SK-N-SH treated with all-trans-retinoic acid at 6 μM for 48 hours (cell line): ENCODE data around the gene GFRA1.

Experiments used
- ATAC-seq: fragments of 200-7000 bp; cut with Tn5 transposase; 3 replicates; pipeline ENCODE4 v1.9.1; 2020; ENCODE audit warnings: mild to moderate bottlenecking, moderate library complexity
- ARNTL ChIP-seq: fragments of 450-650 bp; formaldehyde crosslinking; IDR thresholded peaks from 2 replicates; pipeline ENCODE4 v1.5.0; 2020; ENCODE audit warnings: low read depth, mild to moderate bottlenecking, moderate library complexity, borderline replicate concordance
- BACH2 ChIP-seq: fragments of 250-450 bp; sonication (Bioruptor Pico); IDR thresholded peaks from 2 replicates; pipeline ENCODE4 v1.9.0; 2021; ENCODE audit warnings: mild to moderate bottlenecking, borderline replicate concordance
- CSDC2 ChIP-seq: fragments of 250-450 bp; sonication (Bioruptor Pico); IDR thresholded peaks from 2 replicates; pipeline ENCODE4 v1.5.0; 2020; ENCODE audit warnings: mild to moderate bottlenecking, moderate library complexity
- ESRRG ChIP-seq: fragments of 250-450 bp; sonication (Bioruptor Pico); IDR thresholded peaks from 2 replicates; pipeline ENCODE4 v1.6.1; 2021; ENCODE audit warnings: mild to moderate bottlenecking
- GLIS3 ChIP-seq: fragments of 250-450 bp; sonication (Bioruptor Pico); IDR thresholded peaks from 2 replicates; pipeline ENCODE4 v1.5.0; 2020; ENCODE audit warnings: mild to moderate bottlenecking, moderate library complexity
- ISL1 ChIP-seq: fragments of 250-450 bp; sonication (Bioruptor Pico); IDR thresholded peaks from 2 replicates; pipeline ENCODE4 v2.1.2; 2022; ENCODE audit warnings: mild to moderate bottlenecking, moderate library complexity
- OSR1 ChIP-seq: fragments of 250-450 bp; sonication (Bioruptor Pico); IDR thresholded peaks from 2 replicates; pipeline ENCODE4 v1.8.0; 2022; ENCODE audit warnings: moderate library complexity, mild to moderate bottlenecking, inconsistent platforms
- PPARA ChIP-seq: fragments of 250-450 bp; sonication (Bioruptor Pico); IDR thresholded peaks from 2 replicates; pipeline ENCODE4 v1.5.0; 2020; ENCODE audit warnings: mild to moderate bottlenecking, borderline replicate concordance
- RARB ChIP-seq: fragments of 250-450 bp; sonication (Bioruptor Pico); IDR thresholded peaks from 2 replicates; pipeline ENCODE4 v1.8.0; 2021; ENCODE audit warnings: mild to moderate bottlenecking, moderate library complexity
- SNAI2 ChIP-seq: fragments of 250-450 bp; sonication (Bioruptor Pico); IDR thresholded peaks from 2 replicates; pipeline ENCODE4 v1.5.0; 2020; ENCODE audit warnings: mild to moderate bottlenecking, moderate library complexity
- TCF4 ChIP-seq: fragments of 250-450 bp; sonication (Bioruptor Pico); IDR thresholded peaks from 2 replicates; pipeline ENCODE4 v1.8.0; 2021; ENCODE audit warnings: mild to moderate bottlenecking, moderate library complexity, borderline replicate concordance
- TOX ChIP-seq: fragments of 250-450 bp; sonication (Bioruptor Pico); IDR thresholded peaks from 2 replicates; pipeline ENCODE4 v1.8.0; 2021; ENCODE audit warnings: mild to moderate bottlenecking, moderate library complexity, borderline replicate concordance
- ZFP3 ChIP-seq: fragments of 250-450 bp; sonication (Bioruptor Pico); IDR thresholded peaks from 2 replicates; pipeline ENCODE4 v1.5.0; 2020; ENCODE audit warnings: mild to moderate bottlenecking, moderate library complexity
- ZFP30 ChIP-seq: fragments of 450-650 bp; formaldehyde crosslinking; IDR thresholded peaks from 2 replicates; pipeline ENCODE4 v1.5.0; 2022; ENCODE audit warnings: mild to moderate bottlenecking, moderate library complexity
- ZNF565 ChIP-seq: fragments of 450-650 bp; formaldehyde crosslinking; conservative IDR thresholded peaks from 2 replicates; pipeline ENCODE4 v1.5.0; 2020; ENCODE audit warnings: low read depth, mild to moderate bottlenecking, moderate library complexity
- ZNF70 ChIP-seq: fragments of 450-650 bp; formaldehyde crosslinking; IDR thresholded peaks from 2 replicates; pipeline ENCODE4 v1.5.0; 2020; ENCODE audit warnings: mild to moderate bottlenecking, moderate library complexity
- ZNF8 ChIP-seq: fragments of 450-650 bp; formaldehyde crosslinking; IDR thresholded peaks from 2 replicates; pipeline ENCODE4 v1.5.0; 2020; ENCODE audit warnings: mild to moderate bottlenecking, moderate library complexity
- TF ChIP-seq, protein P1 (sequence below): fragments of 250-450 bp; sonication (Bioruptor Pico); IDR thresholded peaks from 2 replicates; pipeline ENCODE4 v1.5.1; 2021; ENCODE audit warnings: mild to moderate bottlenecking, moderate library complexity
- TF ChIP-seq, protein P2 (sequence below): fragments of 250-450 bp; sonication (Bioruptor Pico); IDR thresholded peaks from 2 replicates; pipeline ENCODE4 v1.8.0; 2021; ENCODE audit warnings: low read depth, mild to moderate bottlenecking, moderate library complexity, borderline replicate concordance
- TF ChIP-seq, protein P3 (sequence below): fragments of 250-450 bp; sonication (Bioruptor Pico); IDR thresholded peaks from 2 replicates; pipeline ENCODE4 v1.8.0; 2020; ENCODE audit warnings: mild to moderate bottlenecking, moderate library complexity, borderline replicate concordance
- TF ChIP-seq, protein P4 (sequence below): fragments of 250-450 bp; sonication (Bioruptor Pico); IDR thresholded peaks from 2 replicates; pipeline ENCODE4 v1.5.1; 2020; ENCODE audit warnings: low read depth, mild to moderate bottlenecking, moderate library complexity

The GFRA1 gene

DNA sequence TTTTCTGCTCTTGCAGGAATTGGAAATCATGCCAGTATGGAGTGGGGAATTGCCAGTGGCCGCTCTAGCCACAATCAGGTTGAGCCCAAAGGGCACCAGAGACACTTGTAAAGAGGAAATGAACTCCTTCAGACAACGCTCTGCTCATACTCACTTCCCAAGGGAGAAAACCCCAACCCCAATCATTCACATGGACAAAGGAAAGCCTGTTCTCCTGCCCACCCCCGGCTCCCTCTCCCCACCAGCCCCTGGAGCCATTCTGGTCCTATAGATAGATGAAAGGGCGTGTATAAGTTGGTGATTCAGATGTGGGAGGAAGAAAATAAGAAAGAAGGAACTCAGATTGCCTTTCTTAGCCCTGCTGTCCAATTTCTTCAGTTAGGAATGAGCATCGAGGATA is 57.4 kb downstream of the GFRA1 start:
- no peak for TF ChIP-seq ZNF565 (CRISPR knock-in tag)
- no peak for TF ChIP-seq ZNF8 (CRISPR knock-in tag)
- TF ChIP-seq, all 23 proteins: peak for 0
- ATAC-seq: no peak

DNA sequence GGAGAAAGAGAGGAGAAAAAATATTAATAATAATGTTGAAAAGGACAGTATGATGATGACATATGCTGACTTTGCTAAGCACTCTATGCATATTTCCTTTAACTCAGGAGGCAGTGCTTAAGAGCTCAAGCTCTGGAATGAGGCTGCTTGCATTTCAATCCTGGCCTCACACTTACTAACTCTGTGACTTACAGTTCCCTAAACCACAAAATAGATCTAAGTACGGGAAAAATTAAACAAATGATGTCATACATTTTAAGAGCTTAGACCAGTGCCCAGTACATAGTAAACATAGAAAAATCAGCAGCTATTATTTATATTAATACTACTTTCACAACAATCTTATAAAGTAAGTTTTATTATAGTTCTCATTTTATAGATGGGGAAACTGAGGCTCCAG is 61.3 kb downstream of the GFRA1 start:
- ATAC-seq: no peak
- TF ChIP-seq, protein P1, sequence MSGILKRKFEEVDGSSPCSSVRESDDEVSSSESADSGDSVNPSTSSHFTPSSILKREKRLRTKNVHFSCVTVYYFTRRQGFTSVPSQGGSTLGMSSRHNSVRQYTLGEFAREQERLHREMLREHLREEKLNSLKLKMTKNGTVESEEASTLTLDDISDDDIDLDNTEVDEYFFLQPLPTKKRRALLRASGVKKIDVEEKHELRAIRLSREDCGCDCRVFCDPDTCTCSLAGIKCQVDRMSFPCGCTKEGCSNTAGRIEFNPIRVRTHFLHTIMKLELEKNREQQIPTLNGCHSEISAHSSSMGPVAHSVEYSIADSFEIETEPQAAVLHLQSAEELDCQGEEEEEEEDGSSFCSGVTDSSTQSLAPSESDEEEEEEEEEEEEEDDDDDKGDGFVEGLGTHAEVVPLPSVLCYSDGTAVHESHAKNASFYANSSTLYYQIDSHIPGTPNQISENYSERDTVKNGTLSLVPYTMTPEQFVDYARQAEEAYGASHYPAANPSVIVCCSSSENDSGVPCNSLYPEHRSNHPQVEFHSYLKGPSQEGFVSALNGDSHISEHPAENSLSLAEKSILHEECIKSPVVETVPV (CRISPR knock-in tag): no peak
- TF ChIP-seq, protein P2, sequence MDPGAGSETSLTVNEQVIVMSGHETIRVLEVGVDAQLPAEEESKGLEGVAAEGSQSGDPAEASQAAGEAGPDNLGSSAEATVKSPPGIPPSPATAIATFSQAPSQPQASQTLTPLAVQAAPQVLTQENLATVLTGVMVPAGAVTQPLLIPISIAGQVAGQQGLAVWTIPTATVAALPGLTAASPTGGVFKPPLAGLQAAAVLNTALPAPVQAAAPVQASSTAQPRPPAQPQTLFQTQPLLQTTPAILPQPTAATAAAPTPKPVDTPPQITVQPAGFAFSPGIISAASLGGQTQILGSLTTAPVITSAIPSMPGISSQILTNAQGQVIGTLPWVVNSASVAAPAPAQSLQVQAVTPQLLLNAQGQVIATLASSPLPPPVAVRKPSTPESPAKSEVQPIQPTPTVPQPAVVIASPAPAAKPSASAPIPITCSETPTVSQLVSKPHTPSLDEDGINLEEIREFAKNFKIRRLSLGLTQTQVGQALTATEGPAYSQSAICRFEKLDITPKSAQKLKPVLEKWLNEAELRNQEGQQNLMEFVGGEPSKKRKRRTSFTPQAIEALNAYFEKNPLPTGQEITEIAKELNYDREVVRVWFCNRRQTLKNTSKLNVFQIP (CRISPR knock-in tag): no peak
- TF ChIP-seq ZFP30 (no peak), SNAI2 (CRISPR knock-in tag) (no peak), TCF4 (CRISPR knock-in tag) (no peak), RARB (CRISPR knock-in tag) (no peak), ZNF8 (CRISPR knock-in tag) (no peak), ZFP3 (CRISPR knock-in tag) (no peak), PPARA (CRISPR knock-in tag) (no peak), ZNF565 (CRISPR knock-in tag) (no peak), ARNTL (CRISPR knock-in tag) (no peak), ISL1 (CRISPR knock-in tag) (no peak), ESRRG (no peak), BACH2 (CRISPR knock-in tag) (no peak), OSR1 (no peak), ZNF70 (CRISPR knock-in tag) (no peak), TOX (CRISPR knock-in tag) (no peak), GLIS3 (CRISPR knock-in tag) (no peak)
- TF ChIP-seq, protein P3, sequence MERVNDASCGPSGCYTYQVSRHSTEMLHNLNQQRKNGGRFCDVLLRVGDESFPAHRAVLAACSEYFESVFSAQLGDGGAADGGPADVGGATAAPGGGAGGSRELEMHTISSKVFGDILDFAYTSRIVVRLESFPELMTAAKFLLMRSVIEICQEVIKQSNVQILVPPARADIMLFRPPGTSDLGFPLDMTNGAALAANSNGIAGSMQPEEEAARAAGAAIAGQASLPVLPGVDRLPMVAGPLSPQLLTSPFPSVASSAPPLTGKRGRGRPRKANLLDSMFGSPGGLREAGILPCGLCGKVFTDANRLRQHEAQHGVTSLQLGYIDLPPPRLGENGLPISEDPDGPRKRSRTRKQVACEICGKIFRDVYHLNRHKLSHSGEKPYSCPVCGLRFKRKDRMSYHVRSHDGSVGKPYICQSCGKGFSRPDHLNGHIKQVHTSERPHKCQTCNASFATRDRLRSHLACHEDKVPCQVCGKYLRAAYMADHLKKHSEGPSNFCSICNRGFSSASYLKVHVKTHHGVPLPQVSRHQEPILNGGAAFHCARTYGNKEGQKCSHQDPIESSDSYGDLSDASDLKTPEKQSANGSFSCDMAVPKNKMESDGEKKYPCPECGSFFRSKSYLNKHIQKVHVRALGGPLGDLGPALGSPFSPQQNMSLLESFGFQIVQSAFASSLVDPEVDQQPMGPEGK: no peak
- TF ChIP-seq, protein P4, sequence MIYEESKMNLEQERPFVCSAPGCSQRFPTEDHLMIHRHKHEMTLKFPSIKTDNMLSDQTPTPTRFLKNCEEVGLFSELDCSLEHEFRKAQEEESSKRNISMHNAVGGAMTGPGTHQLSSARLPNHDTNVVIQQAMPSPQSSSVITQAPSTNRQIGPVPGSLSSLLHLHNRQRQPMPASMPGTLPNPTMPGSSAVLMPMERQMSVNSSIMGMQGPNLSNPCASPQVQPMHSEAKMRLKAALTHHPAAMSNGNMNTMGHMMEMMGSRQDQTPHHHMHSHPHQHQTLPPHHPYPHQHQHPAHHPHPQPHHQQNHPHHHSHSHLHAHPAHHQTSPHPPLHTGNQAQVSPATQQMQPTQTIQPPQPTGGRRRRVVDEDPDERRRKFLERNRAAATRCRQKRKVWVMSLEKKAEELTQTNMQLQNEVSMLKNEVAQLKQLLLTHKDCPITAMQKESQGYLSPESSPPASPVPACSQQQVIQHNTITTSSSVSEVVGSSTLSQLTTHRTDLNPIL: no peak
- TF ChIP-seq, all 23 proteins: peak for 0

DNA sequence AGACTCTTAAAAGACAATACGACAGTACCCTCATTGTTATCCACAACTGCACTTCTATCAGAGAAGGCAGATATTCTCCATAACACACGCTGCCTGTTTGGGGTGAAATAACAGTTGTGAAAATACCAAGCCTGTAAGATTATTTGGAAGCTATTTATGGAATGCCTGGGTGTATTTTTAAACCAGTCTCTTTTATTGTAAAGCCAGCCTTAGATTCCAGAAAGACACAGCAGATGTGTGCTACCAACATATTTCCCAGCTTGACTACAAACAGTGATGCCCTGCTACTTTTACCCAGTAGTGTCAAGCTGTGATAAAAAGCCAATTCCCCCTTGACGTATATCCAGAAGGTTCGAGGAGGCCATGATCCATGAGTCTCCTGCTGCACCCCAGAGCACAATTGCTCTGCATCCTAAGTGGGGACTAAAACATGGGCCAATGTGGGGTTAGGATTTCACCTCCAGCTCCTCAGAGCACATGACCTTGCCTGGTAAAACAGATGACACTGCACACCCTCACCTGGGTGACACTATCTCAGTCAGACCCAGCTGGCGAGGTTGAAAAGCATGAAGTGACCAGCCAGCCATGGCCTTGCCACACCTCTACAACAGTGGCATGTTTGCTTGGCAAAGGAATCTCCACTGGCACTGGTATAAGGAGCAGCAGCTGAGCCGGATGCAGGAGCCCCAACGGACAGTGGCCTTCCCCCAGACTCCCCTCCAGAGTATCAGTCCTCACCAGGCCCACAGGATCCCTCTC is 62.2 kb downstream of the GFRA1 start:
- no peak for TF ChIP-seq TCF4 (CRISPR knock-in tag)
- TF ChIP-seq, protein P4: no peak
- TF ChIP-seq ZNF8 (CRISPR knock-in tag): no peak
- no peak for TF ChIP-seq ZFP3 (CRISPR knock-in tag)
- TF ChIP-seq, protein P3: no peak
- no peak for TF ChIP-seq RARB (CRISPR knock-in tag)
- no peak for TF ChIP-seq CSDC2 (CRISPR knock-in tag)
- ATAC-seq: no peak
